Cardiac fibroblast (primary cell): ENCODE measurements around the gene GALNT12.

Experiments
- DNase-seq, 2 donors: peaks; one replicate each; pipeline versions ENCODE4 v3.0.0 to v3.0.0-alpha.2; 2010; ENCODE audit warnings: low read depth in 2 of 2
- H3K4me3 ChIP-seq, 2 donors: replicated peaks in 1 of 2; 1 replicate in 1 of 2; 2 replicates in 1 of 2; pipeline ENCODE4 v1.5.1; 2011; ENCODE audit warnings: low read depth in 2 of 2, low read length in 2 of 2, mild to moderate bottlenecking in 2 of 2, moderate library complexity in 1 of 2
- CTCF ChIP-seq: IDR thresholded peaks from one replicate; pipeline ENCODE4 v1.5.1; 2011; ENCODE audit warnings: low read depth, mild to moderate bottlenecking, low read length, inconsistent platforms

GALNT12 gene

GRCh38 chr9:98801969-98802371 is 5.5 kb upstream of the GALNT12 start:
- DNase-seq: no peak
- TF ChIP-seq CTCF: no peak
- no peak overlapping the region for H3K4me3 ChIP-seq

- no peak for TF ChIP-seq CTCF
- H3K4me3 ChIP-seq: no peak overlapping the region
- peak in 1 of 2 donors; percentile 51 for DNase-seq
Measured at GRCh38 chr9:98804083-98804482, 3.4 kb upstream of the GALNT12 start.

GRCh38 chr9:98805506-98806272 is 1.8 kb upstream of the GALNT12 start:
- TF ChIP-seq CTCF: no peak

GRCh38 chr9:98806394-98807035 is 955 bp upstream of the GALNT12 start:
- peak in 1 of 2 donors; percentile 32 for DNase-seq
- TF ChIP-seq CTCF: peak; percentile 5
- no peak overlapping the region for H3K4me3 ChIP-seq

More at GRCh38 chr9:98805506-98806272, 1.8 kb upstream of the GALNT12 start:
- no peak overlapping the region for H3K4me3 ChIP-seq
- DNase-seq: peak; percentile 74 to 79

GRCh38 chr9:98807814-98808195 is 335 bp downstream of the GALNT12 start:
- TF ChIP-seq CTCF: no peak
- peak overlapping the region; percentile 59 to 63 for H3K4me3 ChIP-seq

GRCh38 chr9:98808411-98808815 is 943 bp downstream of the GALNT12 start:
- no peak for DNase-seq
- peak overlapping the region in 1 of 2 donors; percentile 59 for H3K4me3 ChIP-seq

More at GRCh38 chr9:98807814-98808195, 335 bp downstream of the GALNT12 start:
- no peak for DNase-seq

More at GRCh38 chr9:98808411-98808815, 943 bp downstream of the GALNT12 start:
- TF ChIP-seq CTCF: no peak
